ENCODE data around the gene ANO9.

The ANO9 gene

GRCh38 chr11:476416-476815 is 34.6 kb upstream of the ANO9 start:
- no peak overlapping the region for H3K4me3 ChIP-seq (ENCODE audit: low read depth, low read length)
- no peak for TF ChIP-seq CTCF (IDR thresholded peaks at IDR 0.05; ENCODE audit: control insufficient read depth, extremely low read depth, insufficient read depth)
- no peak for DNase-seq (ENCODE audit: low read depth)

- DNase-seq (ENCODE audit: low read depth) = no peak
- H3K4me3 ChIP-seq (ENCODE audit: low read depth, low read length) = no peak overlapping the region
- no peak for TF ChIP-seq CTCF (IDR thresholded peaks at IDR 0.05; ENCODE audit: control insufficient read depth, extremely low read depth, insufficient read depth)
Observed at GRCh38 chr11:475941-476340, 34.1 kb upstream of the ANO9 start.

GRCh38 chr11:474914-475506 is 33.2 kb upstream of the ANO9 start:
- DNase-seq (ENCODE audit: low read depth) = no peak
- TF ChIP-seq CTCF (IDR thresholded peaks at IDR 0.05; ENCODE audit: control insufficient read depth, extremely low read depth, insufficient read depth) = no peak

GRCh38 chr11:473962-474785 is 32.4 kb upstream of the ANO9 start:
- no peak for TF ChIP-seq CTCF (IDR thresholded peaks at IDR 0.05; ENCODE audit: control insufficient read depth, extremely low read depth, insufficient read depth)
- DNase-seq (ENCODE audit: low read depth) = no peak
- H3K4me3 ChIP-seq (ENCODE audit: low read depth, low read length) = no peak overlapping the region

More at GRCh38 chr11:474914-475506, 33.2 kb upstream of the ANO9 start:
- no peak overlapping the region for H3K4me3 ChIP-seq (ENCODE audit: low read depth, low read length)

GRCh38 chr11:473415-473814 is 31.6 kb upstream of the ANO9 start:
- no peak for TF ChIP-seq CTCF (IDR thresholded peaks at IDR 0.05; ENCODE audit: control insufficient read depth, extremely low read depth, insufficient read depth)
- no peak overlapping the region for H3K4me3 ChIP-seq (ENCODE audit: low read depth, low read length)
- no peak for DNase-seq (ENCODE audit: low read depth)

- DNase-seq (ENCODE audit: low read depth) = no peak
- no peak overlapping the region for H3K4me3 ChIP-seq (ENCODE audit: low read depth, low read length)
- TF ChIP-seq CTCF (IDR thresholded peaks at IDR 0.05; ENCODE audit: control insufficient read depth, extremely low read depth, insufficient read depth) = no peak
Observed at GRCh38 chr11:472816-473215, 31.0 kb upstream of the ANO9 start.
